GM23338 (cell line): ENCODE measurements around the gene RAB13.

Source experiments
- EZH2phosphoT487 ChIP-seq: fragments of 200-600 bp; sonication (generic); IDR thresholded peaks from one replicate; pipeline ENCODE4 v1.8.1; 2018; ENCODE audit warnings: antibody characterized with exemption; ENCODE audit not compliant: unreplicated experiment
- POLR2AphosphoS5 ChIP-seq: IDR thresholded peaks from 2 replicates; pipeline ENCODE4 v1.6.1; 2016; ENCODE audit warnings: antibody characterized with exemption, low read depth

DNA sequence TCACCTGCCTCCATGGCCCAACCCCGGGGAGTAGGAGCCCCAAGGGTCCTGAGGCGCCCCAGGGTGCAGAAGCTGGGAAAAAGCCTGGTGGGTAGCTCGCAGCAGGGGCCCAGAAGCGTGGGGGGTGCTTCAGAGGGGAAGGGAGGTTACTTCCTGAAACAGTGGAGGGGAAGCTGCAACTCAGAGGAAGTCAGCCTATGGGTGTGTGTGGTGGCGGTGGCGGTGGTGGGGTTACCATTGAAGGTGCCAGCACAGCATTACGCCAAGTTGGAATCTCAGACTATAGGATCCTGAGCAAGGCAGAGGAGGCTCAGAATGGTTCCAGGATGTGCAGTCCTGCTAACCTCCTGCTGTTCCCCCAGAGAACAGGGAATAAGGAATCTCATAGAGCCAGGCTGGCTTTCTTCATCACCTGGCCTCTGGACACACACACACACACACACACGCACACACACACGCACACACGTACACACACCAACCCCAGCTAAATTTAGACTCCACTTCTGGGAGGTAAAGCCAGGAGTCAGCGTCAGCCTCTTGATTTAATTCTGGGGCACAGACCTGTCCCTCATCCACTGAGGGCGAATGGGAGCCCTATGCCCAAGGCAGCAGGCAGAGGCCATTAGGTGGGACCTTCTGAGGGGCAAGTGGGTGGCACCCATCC is 40.9 kb downstream of the RAB13 start:
- TF ChIP-seq POLR2AphosphoS5 = no peak
- TF ChIP-seq EZH2phosphoT487 = no peak
